ENCODE data around the gene IL18R1. TPM values are rescaled to one million over a fixed set of nuclear protein-coding genes. Genes with fewer than 3 reads are reported as not detected.

IL18R1 gene
- polyA plus RNA-seq, 1 donor (not counting 4 experiments of a cell fraction or from before 2014, with no cell fraction given), result 1.7 TPM

DNA sequence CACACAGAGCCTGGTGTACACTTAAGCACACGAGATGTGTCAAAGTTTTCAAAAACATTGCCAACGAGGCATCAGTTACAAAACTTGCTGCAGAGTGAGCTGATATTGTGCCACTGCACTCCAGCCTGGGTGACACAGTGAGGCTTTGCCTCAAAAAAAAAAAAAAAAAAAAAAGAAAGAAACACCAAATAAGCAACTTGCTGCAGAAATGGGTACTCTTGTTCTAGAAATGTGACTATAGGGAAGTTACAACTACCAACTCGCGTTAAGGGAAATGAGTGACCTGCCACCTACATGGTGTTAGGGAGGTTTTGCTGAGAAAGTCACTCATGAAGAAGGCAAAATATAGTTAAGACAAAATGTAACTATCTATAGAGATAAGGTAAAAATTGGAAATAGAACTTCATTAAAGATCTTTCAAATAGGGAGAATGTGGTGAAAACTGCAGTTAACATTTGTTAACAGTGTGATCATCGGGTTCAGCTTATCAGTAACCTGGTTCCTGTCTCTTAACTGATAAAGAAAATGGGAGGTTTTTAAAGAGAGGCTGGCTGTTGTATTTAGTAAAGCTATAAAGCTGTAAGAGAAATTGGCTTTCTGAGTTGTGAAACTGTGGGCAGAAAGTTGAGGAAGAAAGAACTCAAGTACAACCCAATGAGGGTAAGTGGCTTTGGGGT is 44.5 kb upstream of the IL18R1 start, which contains the start of gene IL1RL1:
TSS of gene IL1RL1 (plus strand) at position 600 of the 677 bp plus-strand sequence. CDS start 26,702 bp downstream, outside the sequence.
- TF ChIP-seq, protein P1, sequence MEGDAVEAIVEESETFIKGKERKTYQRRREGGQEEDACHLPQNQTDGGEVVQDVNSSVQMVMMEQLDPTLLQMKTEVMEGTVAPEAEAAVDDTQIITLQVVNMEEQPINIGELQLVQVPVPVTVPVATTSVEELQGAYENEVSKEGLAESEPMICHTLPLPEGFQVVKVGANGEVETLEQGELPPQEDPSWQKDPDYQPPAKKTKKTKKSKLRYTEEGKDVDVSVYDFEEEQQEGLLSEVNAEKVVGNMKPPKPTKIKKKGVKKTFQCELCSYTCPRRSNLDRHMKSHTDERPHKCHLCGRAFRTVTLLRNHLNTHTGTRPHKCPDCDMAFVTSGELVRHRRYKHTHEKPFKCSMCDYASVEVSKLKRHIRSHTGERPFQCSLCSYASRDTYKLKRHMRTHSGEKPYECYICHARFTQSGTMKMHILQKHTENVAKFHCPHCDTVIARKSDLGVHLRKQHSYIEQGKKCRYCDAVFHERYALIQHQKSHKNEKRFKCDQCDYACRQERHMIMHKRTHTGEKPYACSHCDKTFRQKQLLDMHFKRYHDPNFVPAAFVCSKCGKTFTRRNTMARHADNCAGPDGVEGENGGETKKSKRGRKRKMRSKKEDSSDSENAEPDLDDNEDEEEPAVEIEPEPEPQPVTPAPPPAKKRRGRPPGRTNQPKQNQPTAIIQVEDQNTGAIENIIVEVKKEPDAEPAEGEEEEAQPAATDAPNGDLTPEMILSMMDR (optimal IDR thresholded peaks at IDR 0.05 in 1 of 3, IDR thresholded peaks at IDR 0.05 in 1 of 3, conservative IDR thresholded peaks at IDR 0.05 in 1 of 3; ENCODE audit: extremely low read depth in 1 of 3, insufficient read depth in 2 of 3, low read length in 3 of 3), result no peak
- TF ChIP-seq EZH2 (IDR thresholded peaks at IDR 0.05; ENCODE audit: low read length), result no peak
- H3K27me3 ChIP-seq (ENCODE audit: control insufficient read depth, extremely low read depth, insufficient read depth, low read length), result no peaks in the 10 kb centered on the region
- no peaks in the 10 kb centered on the region for H3K9me1 ChIP-seq (ENCODE audit: control insufficient read depth, extremely low read depth, insufficient read depth, low read length)
- FAIRE-seq (no peak), DNase-seq (ENCODE audit: low read depth, low spot score) (no peak)
- H3K36me3 ChIP-seq (ENCODE audit: control insufficient read depth in 2 of 2, extremely low read depth in 1 of 2, insufficient read depth in 2 of 2, low read length in 2 of 2), result no peaks in the 10 kb centered on the region
- dilution Hi-C loops (cut with MboI; ENCODE audit: extremely low pct_ligation_motif_present, low sequenced_read_pairs), result no loop called here
- H3K9me3 ChIP-seq (ENCODE audit: control insufficient read depth, low read depth, low read length), result no peaks in the 10 kb centered on the region
- H2AFZ ChIP-seq (ENCODE audit: control insufficient read depth, low read length), result no peak within 1 kb of the TSS
- H3K4me3 ChIP-seq (ENCODE audit: control insufficient read depth in 2 of 3, extremely low read depth in 1 of 3, insufficient read depth in 2 of 3, low read depth in 1 of 3, low read length in 3 of 3), result no peak within 1 kb of the TSS
- no peak within 1 kb of the TSS for H3K4me2 ChIP-seq (ENCODE audit: control insufficient read depth, extremely low read depth, insufficient read depth, low read depth, low read length)
- no peak within 1 kb of the TSS for H3K9ac ChIP-seq (ENCODE audit: control insufficient read depth, extremely low read depth, insufficient read depth, low read length)
- H4K20me1 ChIP-seq (ENCODE audit: control insufficient read depth, extremely low read depth, insufficient read depth, low read length), result no peaks in the 10 kb centered on the region
- peak within 1 kb of the TSS; percentile 62 for H3K27ac ChIP-seq (ENCODE audit: control insufficient read depth, insufficient read depth, low read length)
- H3K4me1 ChIP-seq (ENCODE audit: control insufficient read depth, extremely low read depth, insufficient read depth, low read length), result peaks cover 36% of the 10 kb centered on the region
- no peaks in the 10 kb centered on the region for H3K79me2 ChIP-seq (ENCODE audit: control insufficient read depth, insufficient read depth, low read length)

GRCh38 chr2:102313025-102313424 is 42.6 kb upstream of the IL18R1 start:
- H2AFZ ChIP-seq (ENCODE audit: control insufficient read depth, low read length), result no peak overlapping the region
- TF ChIP-seq EZH2 (IDR thresholded peaks at IDR 0.05; ENCODE audit: low read length), result no peak
- TF ChIP-seq, protein P1 (optimal IDR thresholded peaks at IDR 0.05 in 1 of 3, IDR thresholded peaks at IDR 0.05 in 1 of 3, conservative IDR thresholded peaks at IDR 0.05 in 1 of 3; ENCODE audit: extremely low read depth in 1 of 3, insufficient read depth in 2 of 3, low read length in 3 of 3), result no peak
- H3K27me3 ChIP-seq (ENCODE audit: control insufficient read depth, extremely low read depth, insufficient read depth, low read length), result no peaks in the 10 kb centered on the region
- H3K27ac ChIP-seq (ENCODE audit: control insufficient read depth, insufficient read depth, low read length), result peak overlapping the region; percentile 67
- no peaks in the 10 kb centered on the region for H3K9me3 ChIP-seq (ENCODE audit: control insufficient read depth, low read depth, low read length)
- H3K36me3 ChIP-seq (ENCODE audit: control insufficient read depth in 2 of 2, extremely low read depth in 1 of 2, insufficient read depth in 2 of 2, low read length in 2 of 2), result no peaks in the 10 kb centered on the region
- no peaks in the 10 kb centered on the region for H3K9me1 ChIP-seq (ENCODE audit: control insufficient read depth, extremely low read depth, insufficient read depth, low read length)
- H3K4me1 ChIP-seq (ENCODE audit: control insufficient read depth, extremely low read depth, insufficient read depth, low read length), result peaks cover 49% of the 10 kb centered on the region
- H3K79me2 ChIP-seq (ENCODE audit: control insufficient read depth, insufficient read depth, low read length), result no peaks in the 10 kb centered on the region
- no peak overlapping the region for H3K4me3 ChIP-seq (ENCODE audit: control insufficient read depth in 2 of 3, extremely low read depth in 1 of 3, insufficient read depth in 2 of 3, low read depth in 1 of 3, low read length in 3 of 3)
- DNase-seq (ENCODE audit: low read depth, low spot score), result peak; percentile 59
- peak overlapping the region; percentile 64 for H3K4me2 ChIP-seq (ENCODE audit: control insufficient read depth, extremely low read depth, insufficient read depth, low read depth, low read length)
- H3K9ac ChIP-seq (ENCODE audit: control insufficient read depth, extremely low read depth, insufficient read depth, low read length), result peak overlapping the region; percentile 42
- dilution Hi-C loops (cut with MboI; ENCODE audit: extremely low pct_ligation_motif_present, low sequenced_read_pairs), result no loop called here
- H4K20me1 ChIP-seq (ENCODE audit: control insufficient read depth, extremely low read depth, insufficient read depth, low read length), result no peaks in the 10 kb centered on the region
- FAIRE-seq, result peak; percentile 81
